IMR-90 (cell line): ENCODE measurements around the gene CDK8. TPM values are rescaled to one million over a fixed set of nuclear protein-coding genes. Genes with fewer than 3 reads are reported as not detected.

Experiments
- ATAC-seq: fragments of 200-7000 bp; cut with Tn5 transposase; 2 replicates; pipeline ENCODE4 v1.9.1; 2020; ENCODE audit warnings: low read depth, mild to moderate bottlenecking, moderate library complexity
- BruUV-seq: library from RNA; stranded (reverse); fragments of 400-500 nt; replicated peaks from 2 replicates; lab custom pipeline; 2021; lab: Mats Ljungman, UMichigan
- CTCF ChIA-PET: fragments of 300-600 bp; formaldehyde crosslinking; extraction: SDS; loops from one replicate; lab custom pipeline; 2021; ENCODE audit warnings: antibody characterized with exemption; lab: Yijun Ruan, JAX
- POLR2A ChIA-PET: fragments of 300-600 bp; sonication (Branson Sonifier 250); formaldehyde crosslinking; loops from one replicate; lab custom pipeline; 2022; ENCODE audit warnings: antibody characterized with exemption; ENCODE audit not compliant: unreplicated experiment; lab: Charles Lee
- DNase-seq: peaks from one replicate; pipeline ENCODE4 v3.0.0; 2013
- H2AFZ ChIP-seq: replicated peaks from 2 replicates; pipeline ENCODE3; 2013; ENCODE audit warnings: low read length, mild to moderate bottlenecking; ENCODE audit not compliant: poor library complexity
- H2AK5ac ChIP-seq: 2 replicates; pipeline ENCODE4 v1.6.1; 2013; ENCODE audit warnings: low read depth, low read length, inconsistent platforms
- H2AK9ac ChIP-seq: replicated peaks from 2 replicates; pipeline ENCODE3; 2013; ENCODE audit warnings: mild to moderate bottlenecking, low read depth, low read length, moderate library complexity; ENCODE audit not compliant: poor library complexity
- H2BK120ac ChIP-seq: 2 replicates; pipeline ENCODE4 v1.6.1; 2013; ENCODE audit warnings: low read depth, low read length, inconsistent platforms
- H2BK15ac ChIP-seq: 3 replicates; pipeline ENCODE4 v1.6.1; 2013; ENCODE audit warnings: low read depth, low read length, inconsistent platforms
- H2BK20ac ChIP-seq: 2 replicates; pipeline ENCODE4 v1.6.1; 2013; ENCODE audit warnings: low read depth, mild to moderate bottlenecking, inconsistent platforms, low read length, moderate library complexity
- H2BK5ac ChIP-seq: 2 replicates; pipeline ENCODE4 v1.6.1; 2013; ENCODE audit warnings: mild to moderate bottlenecking, low read depth, low read length, inconsistent platforms; ENCODE audit not compliant: poor library complexity, severe bottlenecking
- H3K14ac ChIP-seq: replicated peaks from 2 replicates; pipeline ENCODE4 v1.6.1; 2013; ENCODE audit warnings: low read depth, low read length, inconsistent platforms
- H3K18ac ChIP-seq: 2 replicates; pipeline ENCODE4 v1.6.1; 2013; ENCODE audit warnings: low read depth, low read length, control low read depth
- H3K23ac ChIP-seq: 2 replicates; pipeline ENCODE4 v1.6.1; 2013; ENCODE audit warnings: low read depth, low read length, inconsistent platforms
- H3K27ac ChIP-seq: 2 replicates; pipeline ENCODE4 v1.5.1; 2013; ENCODE audit warnings: mild to moderate bottlenecking, control low read depth, low read length; ENCODE audit not compliant: insufficient read depth
- H3K27me3 ChIP-seq: 2 replicates; pipeline ENCODE4 v1.6.1; 2013; ENCODE audit warnings: low read length; ENCODE audit not compliant: control insufficient read depth, insufficient read depth
- H3K36me3 ChIP-seq: 2 replicates; pipeline ENCODE4 v1.6.1; 2013; ENCODE audit warnings: low read length, mixed read lengths; ENCODE audit not compliant: control insufficient read depth, insufficient read depth
- H3K4ac ChIP-seq: 2 replicates; pipeline ENCODE4 v1.6.1; 2013; ENCODE audit warnings: low read depth, low read length, inconsistent platforms
- H3K4me1 ChIP-seq: 2 replicates; pipeline ENCODE4 v1.6.1; 2013; ENCODE audit warnings: low read length, mixed read lengths; ENCODE audit not compliant: control insufficient read depth, insufficient read depth
- H3K4me2 ChIP-seq: 2 replicates; pipeline ENCODE4 v1.6.1; 2013; ENCODE audit warnings: low read depth, mild to moderate bottlenecking, control low read depth, low read length, moderate library complexity
- H3K4me3 ChIP-seq: 2 replicates; pipeline ENCODE4 v1.5.1; 2013; ENCODE audit warnings: low read depth, mild to moderate bottlenecking, control low read depth, low read length, moderate library complexity; ENCODE audit not compliant: insufficient read depth
- H3K56ac ChIP-seq: 2 replicates; pipeline ENCODE4 v1.6.1; 2013; ENCODE audit warnings: low read length, inconsistent platforms; ENCODE audit not compliant: insufficient read depth; ENCODE audit errors: extremely low read depth
- H3K79me1 ChIP-seq, 2 experiments: 2 replicates each; pipeline ENCODE4 v1.6.1; 2013; ENCODE audit warnings: low read length in 2 of 2, inconsistent platforms in 1 of 2, low read depth in 1 of 2
- H3K9ac ChIP-seq: 2 replicates; pipeline ENCODE4 v1.6.1; 2013; ENCODE audit warnings: low read depth, low read length, control low read depth
- H3K9me1 ChIP-seq: 2 replicates; pipeline ENCODE4 v1.6.1; 2013; ENCODE audit warnings: low read length, inconsistent platforms; ENCODE audit not compliant: insufficient read depth
- H3K9me3 ChIP-seq: 2 replicates; pipeline ENCODE4 v1.6.1; 2013; ENCODE audit warnings: low read length; ENCODE audit not compliant: control insufficient read depth, insufficient read depth
- H4K20me1 ChIP-seq: 2 replicates; pipeline ENCODE4 v1.6.1; 2013; ENCODE audit warnings: low read length, inconsistent platforms; ENCODE audit not compliant: insufficient read depth
- H4K5ac ChIP-seq: 2 replicates; pipeline ENCODE4 v1.6.1; 2013; ENCODE audit warnings: mild to moderate bottlenecking, low read depth, low read length, control low read depth
- H4K8ac ChIP-seq, 2 experiments: 2 replicates each; pipeline ENCODE4 v1.6.1; 2013; ENCODE audit warnings: low read depth in 2 of 2, low read length in 2 of 2, control low read depth in 1 of 2, inconsistent platforms in 1 of 2
- H4K91ac ChIP-seq: 2 replicates; pipeline ENCODE4 v1.6.1; 2013; ENCODE audit warnings: low read depth, low read length, inconsistent platforms; ENCODE audit not compliant: insufficient read depth
- RAD21 ChIP-seq: IDR thresholded peaks from 2 replicates; pipeline ENCODE4 v1.6.1; 2012; ENCODE audit warnings: low read length, improper control_type of control experiment
- USF2 ChIP-seq: fragments of 150-350 bp; IDR thresholded peaks from 2 replicates; pipeline ENCODE4 v1.6.1; 2017; ENCODE audit warnings: mild to moderate bottlenecking, antibody characterized with exemption, low read length, low read depth
- WGBS, 2 experiments: methylation state at CpG; one replicate each; pipeline versions ENCODE4 v1.1.5 to v1.1.7; 2013; ENCODE audit warnings: missing lambda C conversion rate in 2 of 2; ENCODE audit not compliant: insufficient read length in 1 of 2; ENCODE audit errors: extremely low coverage in 2 of 2; 5-methylcytosine and 5-hydroxymethylcytosine counted together
- dilution Hi-C: fragments of 300-500 bp; cut with HindIII; formaldehyde crosslinking; loops from one replicate; pipeline ENCODE4 v1.14.3; 2018; ENCODE audit warnings: low sequenced_read_pairs; ENCODE audit not compliant: unreplicated experiment
- in situ Hi-C: fragments of 300-500 bp; cut with MboI; formaldehyde crosslinking; loops from 3 replicates; pipeline ENCODE4 v1.14.3; 2019; ENCODE audit warnings: low sequenced_read_pairs, inconsistent platforms, mixed read lengths
- intact Hi-C: fragments of 100-400 bp; cut with micrococcal nuclease; formaldehyde crosslinking; loops from 2 replicates; pipeline ENCODE4 v1.10.0; 2022
- polyA plus RNA-seq, 3 experiments: library from polyadenylated mRNA; depleted of rRNA; stranded (reverse); fragments of >200 nt; gene quantifications; 2 replicates each; pipeline ENCODE4 v1.2.3, GENCODE V29; 2012; ENCODE audit warnings: low replicate concordance in 1 of 3
- total RNA-seq: library from RNA; depleted of rRNA; stranded (reverse); fragments of >200 nt; gene quantifications from 2 replicates; pipeline ENCODE4 v1.2.3, GENCODE V29; 2012

The CDK8 gene
- total and polyA plus RNA-seq, 2 of the 4 experiments (the other 2 are of a cell fraction) = 15.4 to 19.0 TPM

- WGBS, 2 experiments = no CpG with 5 or more reads among the region's 4 CpGs
- H3K36me3 ChIP-seq = no peaks in the 10 kb centered on the region
- BruUV-seq = no TSS peak
- H3K4me3 ChIP-seq = no peak overlapping the region
- H4K8ac ChIP-seq = no peak overlapping the region
- no peak overlapping the region for H3K56ac ChIP-seq
- no peaks in the 10 kb centered on the region for H3K9me3 ChIP-seq
- H3K9me1 ChIP-seq = 0 out of 2 replicates have a peak, but pooled peaks cover 2% of the 10 kb centered on the region
- H2BK20ac ChIP-seq = no peak overlapping the region
- no peak overlapping the region for H2BK15ac ChIP-seq
- H3K18ac ChIP-seq = no peak overlapping the region
- no peak for TF ChIP-seq RAD21
- peak; percentile 59 for TF ChIP-seq USF2
- dilution Hi-C loops (no loop called here), in situ Hi-C loops (no loop called here), intact Hi-C loops (loop anchor here (10.0 kb wide), 1 partner anchor 80 kb away; no protein-coding TSS in a partner anchor)
- H3K27ac ChIP-seq = no peak overlapping the region
- H3K23ac ChIP-seq = no peak overlapping the region
- H4K20me1 ChIP-seq = no peaks in the 10 kb centered on the region
- peaks cover 10 to 12% of the 10 kb centered on the region in 2 experiments for H3K79me1 ChIP-seq
- no peak overlapping the region for H3K9ac ChIP-seq
- no peaks in the 10 kb centered on the region for H3K4me1 ChIP-seq
- H2BK120ac ChIP-seq = no peak overlapping the region
- no peak overlapping the region for H4K5ac ChIP-seq
- ATAC-seq = no peak; the same call in 1 of the 2 replicates
- H2BK5ac ChIP-seq = no peak overlapping the region
- H3K4me2 ChIP-seq = no peak overlapping the region
- H2AK5ac ChIP-seq = no peak overlapping the region
- no peak overlapping the region for H2AFZ ChIP-seq
- DNase-seq = peak; percentile 47
- H4K91ac ChIP-seq = no peak overlapping the region
- H3K14ac ChIP-seq = no peak overlapping the region
- ChIA-PET POLR2A (no interaction called here), CTCF (no interaction called here)
- no peaks in the 10 kb centered on the region for H3K27me3 ChIP-seq
- no peak overlapping the region for H3K4ac ChIP-seq
- no peak overlapping the region for H2AK9ac ChIP-seq
Measured at GRCh38 chr13:26344980-26345379, 91.1 kb downstream of the CDK8 start.
